ENCODE data around the gene RBM20. TPM values are rescaled to one million over a fixed set of nuclear protein-coding genes. Genes with fewer than 3 reads are reported as not detected.

RBM20 gene
- total RNA-seq, 1 donor = 1.0 TPM

- Histone ChIP-seq H3K4me1 (ENCODE audit: insufficient read depth, low read length) (no peaks in the 10 kb centered on the region), H3K9me3 (ENCODE audit: low read depth, low read length) (no peaks in the 10 kb centered on the region), H3K27me3 (ENCODE audit: insufficient read depth, low read length) (no peaks in the 10 kb centered on the region), H3K4me3 (ENCODE audit: low read length) (no peak overlapping the region)
Observed at GRCh38 chr10:110774069-110775019, 130.2 kb downstream of the RBM20 start.

- H3K4me3 ChIP-seq (ENCODE audit: low read length) = no peak overlapping the region
- no peaks in the 10 kb centered on the region for H3K27me3 ChIP-seq (ENCODE audit: insufficient read depth, low read length)
- no peaks in the 10 kb centered on the region for H3K9me3 ChIP-seq (ENCODE audit: low read depth, low read length)
- no peaks in the 10 kb centered on the region for H3K4me1 ChIP-seq (ENCODE audit: insufficient read depth, low read length)
Observed at GRCh38 chr10:110775020-110775375, 130.9 kb downstream of the RBM20 start.

- Histone ChIP-seq H3K27me3 (ENCODE audit: insufficient read depth, low read length) (no peaks in the 10 kb centered on the region), H3K4me1 (ENCODE audit: insufficient read depth, low read length) (no peaks in the 10 kb centered on the region), H3K4me3 (ENCODE audit: low read length) (no peak overlapping the region), H3K9me3 (ENCODE audit: low read depth, low read length) (no peaks in the 10 kb centered on the region)
Observed at GRCh38 chr10:110775406-110775805, 131.3 kb downstream of the RBM20 start.

GRCh38 chr10:110777017-110777416, 132.9 kb downstream of the RBM20 start:
- Histone ChIP-seq H3K9me3 (ENCODE audit: low read depth, low read length) (no peaks in the 10 kb centered on the region), H3K4me3 (ENCODE audit: low read length) (no peak overlapping the region), H3K27me3 (ENCODE audit: insufficient read depth, low read length) (no peaks in the 10 kb centered on the region), H3K4me1 (ENCODE audit: insufficient read depth, low read length) (no peaks in the 10 kb centered on the region)

GRCh38 chr10:110777661-110778060, 133.5 kb downstream of the RBM20 start:
- Histone ChIP-seq H3K27me3 (ENCODE audit: insufficient read depth, low read length) (no peaks in the 10 kb centered on the region), H3K4me1 (ENCODE audit: insufficient read depth, low read length) (no peaks in the 10 kb centered on the region), H3K4me3 (ENCODE audit: low read length) (no peak overlapping the region), H3K9me3 (ENCODE audit: low read depth, low read length) (no peaks in the 10 kb centered on the region)

DNA sequence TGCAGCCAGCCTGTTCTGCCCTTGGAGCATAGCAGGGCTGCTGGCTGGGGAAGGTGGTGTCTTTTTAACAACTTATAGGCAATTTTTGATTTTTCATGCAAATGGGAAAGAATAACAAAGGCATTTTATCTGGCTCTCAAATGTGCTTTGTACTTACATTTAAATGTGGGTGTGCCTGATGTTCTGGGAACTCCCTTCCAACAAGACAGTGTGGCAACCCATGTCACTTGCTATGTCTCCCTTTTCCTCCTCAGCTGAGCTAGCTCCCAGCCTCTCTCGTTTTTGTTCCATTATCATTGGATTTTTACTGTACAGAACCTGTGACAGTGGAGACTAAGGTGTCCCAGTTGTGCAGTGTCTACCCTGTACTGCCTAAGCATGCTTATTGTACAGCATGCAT, 134.1 kb downstream of the RBM20 start:
- H3K4me1 ChIP-seq (ENCODE audit: insufficient read depth, low read length) = no peaks in the 10 kb centered on the region
- H3K4me3 ChIP-seq (ENCODE audit: low read length) = no peak overlapping the region
- H3K27me3 ChIP-seq (ENCODE audit: insufficient read depth, low read length) = no peaks in the 10 kb centered on the region
- H3K9me3 ChIP-seq (ENCODE audit: low read depth, low read length) = no peaks in the 10 kb centered on the region

DNA sequence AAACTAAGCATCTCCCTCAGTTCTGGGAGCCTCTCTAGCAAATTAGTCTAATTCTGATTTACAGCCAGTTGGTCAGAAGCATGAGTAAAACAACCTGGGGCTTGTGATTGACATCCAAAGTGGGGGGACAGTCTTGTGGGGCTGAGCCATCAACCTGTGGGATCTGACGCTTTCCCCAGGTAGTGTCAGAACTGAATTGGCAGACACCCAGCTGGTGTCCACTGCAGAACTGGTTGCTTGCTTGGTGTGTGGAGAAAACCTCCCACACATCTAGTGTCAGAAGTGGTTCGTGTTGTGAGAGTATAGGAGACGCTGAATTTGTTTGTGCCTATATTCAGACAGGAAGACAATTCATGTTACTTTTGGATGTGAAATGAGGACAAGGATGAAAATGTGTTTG, 135.4 kb downstream of the RBM20 start:
- Histone ChIP-seq H3K4me1 (ENCODE audit: insufficient read depth, low read length) (peaks cover 5% of the 10 kb centered on the region), H3K9me3 (ENCODE audit: low read depth, low read length) (no peaks in the 10 kb centered on the region), H3K27me3 (ENCODE audit: insufficient read depth, low read length) (no peaks in the 10 kb centered on the region), H3K4me3 (ENCODE audit: low read length) (no peak overlapping the region)

- Histone ChIP-seq H3K27me3 (ENCODE audit: insufficient read depth, low read length) (no peaks in the 10 kb centered on the region), H3K4me3 (ENCODE audit: low read length) (no peak overlapping the region), H3K9me3 (ENCODE audit: low read depth, low read length) (no peaks in the 10 kb centered on the region), H3K4me1 (ENCODE audit: insufficient read depth, low read length) (peaks cover 5% of the 10 kb centered on the region)
Observed at GRCh38 chr10:110780704-110781103, 136.6 kb downstream of the RBM20 start.

- Histone ChIP-seq H3K4me3 (ENCODE audit: low read length) (no peak overlapping the region), H3K9me3 (ENCODE audit: low read depth, low read length) (no peaks in the 10 kb centered on the region), H3K27me3 (ENCODE audit: insufficient read depth, low read length) (no peaks in the 10 kb centered on the region), H3K4me1 (ENCODE audit: insufficient read depth, low read length) (peaks cover 5% of the 10 kb centered on the region)
Observed at GRCh38 chr10:110781139-110781538, 137.0 kb downstream of the RBM20 start.

- Histone ChIP-seq H3K4me1 (ENCODE audit: insufficient read depth, low read length) (peaks cover 5% of the 10 kb centered on the region), H3K27me3 (ENCODE audit: insufficient read depth, low read length) (no peaks in the 10 kb centered on the region), H3K9me3 (ENCODE audit: low read depth, low read length) (no peaks in the 10 kb centered on the region), H3K4me3 (ENCODE audit: low read length) (no peak overlapping the region)
Observed at GRCh38 chr10:110782616-110783015, 138.5 kb downstream of the RBM20 start.

- H3K4me3 ChIP-seq (ENCODE audit: low read length) = no peak overlapping the region
Observed at GRCh38 chr10:110783509-110784107, 139.5 kb downstream of the RBM20 start.

DNA sequence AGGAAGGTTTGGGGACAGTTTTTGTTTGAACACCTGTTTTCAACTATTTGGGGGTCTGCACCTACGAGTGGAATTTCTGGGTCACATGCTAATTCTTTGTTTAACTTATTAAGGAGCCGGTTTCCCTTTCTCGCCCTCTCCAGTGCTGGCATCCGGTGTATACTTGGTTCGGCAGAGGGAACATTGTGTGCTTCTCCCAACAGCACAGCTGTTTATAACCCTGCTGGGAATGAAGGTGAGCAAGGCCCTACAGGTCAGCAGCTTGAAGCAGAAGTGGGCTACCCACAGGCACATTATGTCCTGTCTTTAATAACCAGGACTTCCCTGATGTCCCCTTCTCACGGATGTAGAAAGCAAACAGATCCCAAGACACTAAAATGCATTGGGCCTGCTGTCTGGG, 140.1 kb downstream of the RBM20 start:
- Histone ChIP-seq H3K27me3 (ENCODE audit: insufficient read depth, low read length) (no peaks in the 10 kb centered on the region), H3K9me3 (ENCODE audit: low read depth, low read length) (no peaks in the 10 kb centered on the region), H3K4me3 (ENCODE audit: low read length) (no peak overlapping the region), H3K4me1 (ENCODE audit: insufficient read depth, low read length) (peaks cover 5% of the 10 kb centered on the region)

More at GRCh38 chr10:110783509-110784107, 139.5 kb downstream of the RBM20 start:
- peaks cover 5% of the 10 kb centered on the region for H3K4me1 ChIP-seq (ENCODE audit: insufficient read depth, low read length)
- no peaks in the 10 kb centered on the region for H3K27me3 ChIP-seq (ENCODE audit: insufficient read depth, low read length)
- no peaks in the 10 kb centered on the region for H3K9me3 ChIP-seq (ENCODE audit: low read depth, low read length)

DNA sequence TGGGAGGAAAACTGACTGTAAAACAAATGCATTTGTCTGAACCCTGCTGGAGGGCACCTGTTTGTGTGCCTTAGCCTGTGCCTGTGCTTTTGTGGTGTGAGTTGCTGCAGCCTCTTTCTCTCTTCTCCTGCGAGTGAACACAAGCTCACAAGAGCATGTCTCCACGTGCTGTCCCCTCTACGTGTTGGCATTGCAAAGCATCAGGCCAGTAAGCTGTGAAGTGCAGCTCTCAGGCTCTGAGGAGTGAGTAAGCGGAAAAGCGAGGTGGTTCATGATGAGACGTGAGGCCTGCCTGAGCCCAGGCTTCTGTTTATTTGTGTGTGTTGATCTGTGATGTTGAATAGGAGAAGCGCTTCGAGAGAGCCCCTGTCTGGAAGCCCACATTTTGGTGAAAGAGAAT, 142.0 kb downstream of the RBM20 start:
- Histone ChIP-seq H3K9me3 (ENCODE audit: low read depth, low read length) (no peaks in the 10 kb centered on the region), H3K27me3 (ENCODE audit: insufficient read depth, low read length) (no peaks in the 10 kb centered on the region), H3K4me1 (ENCODE audit: insufficient read depth, low read length) (peaks cover 5% of the 10 kb centered on the region), H3K4me3 (ENCODE audit: low read length) (no peak overlapping the region)

GRCh38 chr10:110788620-110789385, 144.7 kb downstream of the RBM20 start:
- H3K9me3 ChIP-seq (ENCODE audit: low read depth, low read length) = no peaks in the 10 kb centered on the region
- no peaks in the 10 kb centered on the region for H3K27me3 ChIP-seq (ENCODE audit: insufficient read depth, low read length)
- no peak overlapping the region for H3K4me3 ChIP-seq (ENCODE audit: low read length)
- H3K4me1 ChIP-seq (ENCODE audit: insufficient read depth, low read length) = peaks cover 5% of the 10 kb centered on the region
